Coronary artery (tissue), 2 donors: ENCODE measurements around the gene SPN.
"Not testable (repeated sequence)": the region's sequence is repeated elsewhere in the genome, so short reads cannot be mapped to it uniquely, and the experiment has no call there.

Experiments used
- DNase-seq: peaks from one replicate; pipeline ENCODE4 v3.0.0-alpha.2; 2017; ENCODE audit warnings: low spot score
- H3K27ac ChIP-seq, 2 donors: fragments of 200-600 bp; sonication (generic); one replicate each; pipeline ENCODE4 v1.5.1; 2016 to 2019
- H3K4me3 ChIP-seq: fragments of 200-600 bp; sonication (generic); 2 replicates; pipeline ENCODE4 v1.5.1; 2016; ENCODE audit warnings: mild to moderate bottlenecking, moderate library complexity
- CTCF ChIP-seq: fragments of 200-600 bp; sonication (generic); IDR thresholded peaks from one replicate; pipeline ENCODE4 v1.5.1; 2019; ENCODE audit warnings: antibody characterized with exemption

SPN gene

GRCh38 chr16:29649588-29650494 lies 13.2 kb upstream of the SPN start:
- TF ChIP-seq CTCF, result no peak
- H3K4me3 ChIP-seq, result no peak overlapping the region
- no peak overlapping the region for H3K27ac ChIP-seq
- no peak for DNase-seq

GRCh38 chr16:29650771-29651170 lies 12.3 kb upstream of the SPN start:
- H3K27ac ChIP-seq, result no peak overlapping the region
- no peak for DNase-seq
- no peak for TF ChIP-seq CTCF
- H3K4me3 ChIP-seq, result no peak overlapping the region

GRCh38 chr16:29651774-29652349 lies 11.2 kb upstream of the SPN start:
- no peak for DNase-seq
- no peak for TF ChIP-seq CTCF
- no peak overlapping the region for H3K27ac ChIP-seq
- no peak overlapping the region for H3K4me3 ChIP-seq

- Histone ChIP-seq H3K27ac (no peak overlapping the region), H3K4me3 (no peak overlapping the region)
- no peak for DNase-seq
- TF ChIP-seq CTCF, result no peak
These were observed 9.6 kb upstream of the SPN start for GRCh38 chr16:29653471-29653870.

GRCh38 chr16:29653890-29654289 lies 9.2 kb upstream of the SPN start:
- DNase-seq, H3K4me3 ChIP-seq, H3K27ac ChIP-seq: not testable (repeated sequence)

GRCh38 chr16:29656688-29657523 lies 6.1 kb upstream of the SPN start:
- no peak overlapping the region for H3K4me3 ChIP-seq
- DNase-seq, result no peak
- no peak for TF ChIP-seq CTCF
- H3K27ac ChIP-seq, result no peak overlapping the region

GRCh38 chr16:29658705-29659104 lies 4.3 kb upstream of the SPN start:
- Histone ChIP-seq H3K27ac (no peak overlapping the region), H3K4me3 (no peak overlapping the region)
- TF ChIP-seq CTCF, result no peak
- no peak for DNase-seq
